ENCODE data around the gene OAS3.

OAS3 gene

DNA sequence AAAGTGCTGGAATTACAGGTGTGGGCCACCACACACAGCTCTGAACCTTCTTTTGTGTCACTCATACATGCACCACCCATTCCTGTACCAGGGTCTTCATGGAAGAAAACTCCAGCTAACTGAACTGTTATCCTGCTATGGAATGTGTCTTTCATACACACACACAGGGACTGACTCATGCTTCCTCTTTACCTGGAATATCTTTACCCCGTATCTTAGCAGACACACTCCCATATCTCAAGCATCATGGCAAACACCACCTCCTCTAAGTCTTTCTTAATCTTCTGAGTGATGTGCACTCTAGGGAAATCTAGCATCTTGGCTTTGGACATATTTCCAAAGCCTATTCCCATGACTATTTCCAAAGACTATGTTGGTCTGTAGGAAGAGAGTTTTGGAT lies 83.2 kb downstream of the OAS3 start:
- no peak for DNase-seq (ENCODE audit: low spot score)
